Caco-2 (cell line): ENCODE measurements around the gene UNC79. TPM values are rescaled to one million over a fixed set of nuclear protein-coding genes. Genes with fewer than 3 reads are reported as not detected.

Experiments used
- BruUV-seq: library from RNA; stranded (reverse); fragments of 400-500 nt; replicated peaks from 2 replicates; lab custom pipeline; 2021; lab: Mats Ljungman, UMichigan
- CTCF ChIA-PET: fragments of 300-600 bp; sonication (Branson Sonifier 250); formaldehyde crosslinking; loops from one replicate; lab custom pipeline; 2022; ENCODE audit warnings: antibody characterized with exemption; lab: Charles Lee
- POLR2A ChIA-PET: fragments of 300-600 bp; sonication (Branson Sonifier 250); formaldehyde crosslinking; loops from one replicate; lab custom pipeline; 2022; ENCODE audit warnings: antibody characterized with exemption; lab: Charles Lee
- DNase-seq, 2 experiments: peaks; one replicate each; pipeline versions ENCODE4 v3.0.0 to v3.0.0-alpha.2; 2020 to 2022
- H3K27me3 ChIP-seq: replicated peaks from 2 replicates; pipeline ENCODE4 v1.6.0; 2011; ENCODE audit warnings: low read length; ENCODE audit not compliant: control insufficient read depth, insufficient read depth
- H3K36me3 ChIP-seq: 2 replicates; pipeline ENCODE4 v1.5.1; 2011; ENCODE audit warnings: low read length; ENCODE audit not compliant: control insufficient read depth, insufficient read depth
- H3K4me1 ChIP-seq: fragments of 250-450 bp; sonication (Bioruptor Pico); 2 replicates; pipeline ENCODE4 v1.5.1; 2020; ENCODE audit warnings: mild to moderate bottlenecking
- H3K4me3 ChIP-seq: 2 replicates; pipeline ENCODE4 v1.5.1; 2011; ENCODE audit warnings: low read depth, mild to moderate bottlenecking, control low read depth, low read length
- H3K9me3 ChIP-seq: fragments of 250-450 bp; sonication (Bioruptor Pico); 2 replicates; pipeline ENCODE4 v1.5.1; 2020; ENCODE audit warnings: mild to moderate bottlenecking, moderate library complexity
- H3K27ac Mint-ChIP-seq: one replicate; pipeline ENCODE4 v1.8.0; 2022; ENCODE audit warnings: mixed read lengths; ENCODE audit not compliant: unreplicated experiment
- H3K27me3 Mint-ChIP-seq: one replicate; pipeline ENCODE4 v1.8.0; 2022; ENCODE audit warnings: mixed read lengths; ENCODE audit not compliant: insufficient read depth, unreplicated experiment
- H3K36me3 Mint-ChIP-seq: one replicate; pipeline ENCODE4 v1.8.0; 2022; ENCODE audit warnings: mild to moderate bottlenecking, mixed read lengths; ENCODE audit not compliant: insufficient read depth, unreplicated experiment
- H3K4me1 Mint-ChIP-seq: one replicate; pipeline ENCODE4 v1.8.0; 2022; ENCODE audit warnings: low read depth, mixed read lengths; ENCODE audit not compliant: unreplicated experiment
- H3K4me3 Mint-ChIP-seq: one replicate; pipeline ENCODE4 v1.8.0; 2022; ENCODE audit warnings: mild to moderate bottlenecking, moderate library complexity, mixed read lengths; ENCODE audit not compliant: unreplicated experiment
- H3K9me3 Mint-ChIP-seq: one replicate; pipeline ENCODE4 v1.8.0; 2022; ENCODE audit warnings: mixed read lengths; ENCODE audit not compliant: unreplicated experiment
- intact Hi-C: fragments of 100-400 bp; cut with micrococcal nuclease; formaldehyde crosslinking; loops from one replicate; pipeline ENCODE4 v1.10.0; 2022; ENCODE audit not compliant: unreplicated experiment
- total RNA-seq: library from RNA; stranded (reverse); gene quantifications from 2 replicates; pipeline ENCODE4 v1.2.3, GENCODE V29; 2022
- TF ChIP-seq, protein P1 (sequence below), 2 experiments: fragments of 200-600 bp in 1 of 2; IDR thresholded peaks; 1 replicate in 1 of 2; 2 replicates in 1 of 2; pipeline versions ENCODE4 v1.5.1 to v1.8.0; 2011 to 2022; ENCODE audit warnings: antibody characterized with exemption in 1 of 2, control low read depth in 1 of 2, inconsistent platforms in 1 of 2, low read depth in 1 of 2, low read length in 1 of 2, mild to moderate bottlenecking in 1 of 2, moderate library complexity in 1 of 2; ENCODE audit not compliant: insufficient read depth in 1 of 2, severe bottlenecking in 1 of 2, unreplicated experiment in 1 of 2

UNC79 gene
- total RNA-seq, 1 experiment from 2014 or later: 0.07 TPM

DNA sequence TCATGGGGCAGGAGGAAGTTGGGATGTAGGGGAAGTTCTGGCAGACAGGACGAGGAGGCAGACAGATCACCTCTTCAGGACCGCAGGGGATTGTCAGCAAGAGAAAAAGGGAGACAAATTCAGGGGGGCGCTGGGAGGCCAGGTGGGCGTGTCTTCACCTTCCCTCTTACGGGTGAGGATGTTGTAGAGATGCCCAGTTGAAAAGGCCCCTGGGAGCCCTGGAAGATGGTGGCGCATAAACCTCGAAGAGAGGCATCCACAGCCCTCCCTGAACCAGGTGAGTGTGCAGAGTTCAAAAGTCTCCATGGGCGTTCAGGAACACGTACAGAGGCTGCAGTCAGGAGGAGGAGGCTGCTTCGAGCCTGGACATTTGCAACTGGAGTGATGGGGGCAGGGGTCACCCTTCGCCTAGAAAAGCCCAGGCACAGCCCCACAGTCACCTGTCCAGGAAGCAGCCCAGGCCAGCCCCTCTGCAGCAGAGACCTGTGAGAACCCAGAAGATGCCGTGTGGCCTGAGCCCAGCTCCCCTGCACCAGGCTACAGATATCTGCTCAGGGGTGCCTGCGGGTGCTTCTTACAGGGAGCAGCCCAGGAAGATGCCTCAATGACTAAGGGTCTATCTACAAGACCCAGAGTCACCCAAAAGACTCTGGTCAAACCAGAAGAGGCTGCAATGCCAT lies 283.1 kb downstream of the UNC79 start:
- BruUV-seq: no TSS peak
- Histone ChIP-seq H3K4me3 (no peak overlapping the region), H3K36me3 (no peaks in the 10 kb centered on the region), H3K9me3 (no peaks in the 10 kb centered on the region), H3K27me3 (no peaks in the 10 kb centered on the region), H3K4me1 (no peaks in the 10 kb centered on the region)
- Mint-ChIP-seq H3K4me3 (no peak overlapping the region), H3K27me3 (no peaks in the 10 kb centered on the region), H3K27ac (no peak overlapping the region), H3K9me3 (no peaks in the 10 kb centered on the region), H3K4me1 (peaks cover 5% of the 10 kb centered on the region), H3K36me3 (no peaks in the 10 kb centered on the region)
- CTCF ChIA-PET: no interaction called here
- POLR2A ChIA-PET: no interaction called here
- TF ChIP-seq, protein P1, sequence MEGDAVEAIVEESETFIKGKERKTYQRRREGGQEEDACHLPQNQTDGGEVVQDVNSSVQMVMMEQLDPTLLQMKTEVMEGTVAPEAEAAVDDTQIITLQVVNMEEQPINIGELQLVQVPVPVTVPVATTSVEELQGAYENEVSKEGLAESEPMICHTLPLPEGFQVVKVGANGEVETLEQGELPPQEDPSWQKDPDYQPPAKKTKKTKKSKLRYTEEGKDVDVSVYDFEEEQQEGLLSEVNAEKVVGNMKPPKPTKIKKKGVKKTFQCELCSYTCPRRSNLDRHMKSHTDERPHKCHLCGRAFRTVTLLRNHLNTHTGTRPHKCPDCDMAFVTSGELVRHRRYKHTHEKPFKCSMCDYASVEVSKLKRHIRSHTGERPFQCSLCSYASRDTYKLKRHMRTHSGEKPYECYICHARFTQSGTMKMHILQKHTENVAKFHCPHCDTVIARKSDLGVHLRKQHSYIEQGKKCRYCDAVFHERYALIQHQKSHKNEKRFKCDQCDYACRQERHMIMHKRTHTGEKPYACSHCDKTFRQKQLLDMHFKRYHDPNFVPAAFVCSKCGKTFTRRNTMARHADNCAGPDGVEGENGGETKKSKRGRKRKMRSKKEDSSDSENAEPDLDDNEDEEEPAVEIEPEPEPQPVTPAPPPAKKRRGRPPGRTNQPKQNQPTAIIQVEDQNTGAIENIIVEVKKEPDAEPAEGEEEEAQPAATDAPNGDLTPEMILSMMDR (IDR thresholded peaks at IDR 0.05; ENCODE audit: insufficient read depth in 1 of 2, low read depth in 1 of 2, low read length in 1 of 2, severe bottlenecking in 1 of 2, unreplicated experiment in 1 of 2): no peak
- intact Hi-C loops: no loop called here
- DNase-seq: no peak

DNA sequence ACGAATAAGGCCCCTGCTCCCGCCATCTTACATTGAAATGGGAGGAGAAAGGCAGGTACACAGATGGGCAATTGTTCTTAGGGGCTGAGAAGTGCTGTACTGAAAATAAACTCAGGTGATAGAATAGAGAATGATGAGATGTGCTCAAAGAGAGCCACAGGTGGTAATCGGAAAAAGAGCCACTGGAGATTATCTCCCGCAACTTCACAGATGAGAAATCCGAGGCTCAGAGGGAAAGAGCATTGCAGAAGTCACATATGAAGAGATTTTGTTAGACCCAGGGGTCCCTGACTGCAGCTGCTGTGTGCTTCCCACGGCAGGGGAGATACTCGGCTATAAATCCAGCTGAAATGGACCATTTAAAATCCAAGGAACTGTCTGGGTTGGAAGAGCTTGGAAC lies 283.9 kb downstream of the UNC79 start:
- no peaks in the 10 kb centered on the region for H3K27me3 ChIP-seq
- POLR2A ChIA-PET: no interaction called here
- no peaks in the 10 kb centered on the region for H3K4me1 ChIP-seq
- CTCF ChIA-PET: no interaction called here
- Mint-ChIP-seq H3K4me1 (no peaks in the 10 kb centered on the region), H3K36me3 (no peaks in the 10 kb centered on the region), H3K9me3 (no peaks in the 10 kb centered on the region), H3K27me3 (no peaks in the 10 kb centered on the region), H3K4me3 (no peak overlapping the region), H3K27ac (no peak overlapping the region)
- no peak overlapping the region for H3K4me3 ChIP-seq
- no peak for DNase-seq
- TF ChIP-seq, protein P1 (IDR thresholded peaks at IDR 0.05; ENCODE audit: insufficient read depth in 1 of 2, low read depth in 1 of 2, low read length in 1 of 2, severe bottlenecking in 1 of 2, unreplicated experiment in 1 of 2): no peak
- no TSS peak for BruUV-seq
- H3K36me3 ChIP-seq: no peaks in the 10 kb centered on the region
- no peaks in the 10 kb centered on the region for H3K9me3 ChIP-seq
- intact Hi-C loops: no loop called here

DNA sequence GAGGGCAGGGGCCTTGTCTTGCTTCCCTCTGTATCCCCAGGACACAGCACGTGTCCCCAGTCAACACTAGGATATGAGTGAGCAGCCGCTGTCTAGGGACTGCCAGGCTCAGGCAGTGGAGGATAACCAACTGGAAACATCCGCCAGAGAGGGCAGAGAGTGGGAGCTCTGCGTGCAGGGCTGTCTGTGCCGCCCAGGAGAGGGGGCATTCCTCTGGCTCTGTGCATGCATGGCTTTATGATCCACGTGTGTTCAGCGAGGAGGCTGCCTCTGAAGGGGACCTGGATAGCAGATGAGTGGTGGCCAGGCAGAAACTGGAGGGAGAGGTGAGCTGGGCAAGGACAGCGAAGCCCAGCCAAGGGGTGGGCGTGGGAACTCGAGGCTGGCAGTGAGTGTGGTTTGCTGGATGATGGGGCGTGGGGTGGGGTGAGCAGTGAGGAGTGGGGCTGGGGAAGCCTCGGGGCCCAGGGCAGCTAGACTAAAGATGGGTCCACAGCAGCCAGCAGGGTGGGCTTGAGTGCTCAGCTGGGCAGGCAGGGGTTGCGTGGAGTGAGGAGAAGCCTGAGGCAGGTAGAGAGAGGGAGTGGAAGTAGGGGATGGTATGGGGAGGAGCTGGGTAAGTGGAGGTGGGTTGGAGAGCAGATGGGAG lies 284.7 kb downstream of the UNC79 start:
- Histone ChIP-seq H3K9me3 (no peaks in the 10 kb centered on the region), H3K4me3 (no peak overlapping the region), H3K36me3 (no peaks in the 10 kb centered on the region), H3K4me1 (no peaks in the 10 kb centered on the region), H3K27me3 (no peaks in the 10 kb centered on the region)
- no TSS peak for BruUV-seq
- Mint-ChIP-seq H3K27me3 (no peaks in the 10 kb centered on the region), H3K9me3 (no peaks in the 10 kb centered on the region), H3K4me1 (no peaks in the 10 kb centered on the region), H3K4me3 (no peak overlapping the region), H3K27ac (no peak overlapping the region), H3K36me3 (no peaks in the 10 kb centered on the region)
- TF ChIP-seq, protein P1 (IDR thresholded peaks at IDR 0.05; ENCODE audit: insufficient read depth in 1 of 2, low read depth in 1 of 2, low read length in 1 of 2, severe bottlenecking in 1 of 2, unreplicated experiment in 1 of 2): no peak
- DNase-seq: no peak
- intact Hi-C loops: no loop called here
- POLR2A ChIA-PET: no interaction called here
- CTCF ChIA-PET: no interaction called here
